GM19438 (cell line): ENCODE results near the gene PLCB1.
"Not testable (repeated sequence)": the region's sequence is repeated elsewhere in the genome, so short reads cannot be mapped to it uniquely, and the experiment has no call there.

Experiments
- ATAC-seq: cut with Tn5 transposase; IDR thresholded peaks from one replicate; pipeline ENCODE4 v1.9.1; 2021; ENCODE audit warnings: low read depth; ENCODE audit not compliant: unreplicated experiment

The PLCB1 gene

GRCh38 chr20:8131598-8132483 is at the start of gene PLCB1:
PLCB1 (plus strand) TSS chr20:8132266; CDS start chr20:8132652, 386 bp downstream.
- peak; percentile 85 for ATAC-seq

DNA sequence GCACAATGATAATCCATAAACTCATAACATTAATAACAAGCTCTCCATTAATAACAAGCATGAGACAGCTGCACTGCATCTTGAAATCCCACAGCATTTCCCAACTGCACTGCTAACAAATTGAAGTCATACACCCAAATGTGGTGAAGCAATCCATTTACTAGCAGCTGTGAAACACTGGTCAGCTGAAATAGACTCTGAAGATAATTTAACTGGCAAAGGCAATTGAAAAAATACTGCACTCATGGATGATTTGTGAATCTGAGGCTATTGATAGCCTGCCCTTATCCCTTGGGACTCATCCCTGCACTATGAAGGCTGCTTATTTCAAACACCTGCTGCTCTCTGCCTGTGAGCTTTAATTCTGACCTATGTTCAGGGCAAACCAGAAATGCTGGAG is 49.1 kb upstream of the PLCB1 start:
- no peak for ATAC-seq

DNA sequence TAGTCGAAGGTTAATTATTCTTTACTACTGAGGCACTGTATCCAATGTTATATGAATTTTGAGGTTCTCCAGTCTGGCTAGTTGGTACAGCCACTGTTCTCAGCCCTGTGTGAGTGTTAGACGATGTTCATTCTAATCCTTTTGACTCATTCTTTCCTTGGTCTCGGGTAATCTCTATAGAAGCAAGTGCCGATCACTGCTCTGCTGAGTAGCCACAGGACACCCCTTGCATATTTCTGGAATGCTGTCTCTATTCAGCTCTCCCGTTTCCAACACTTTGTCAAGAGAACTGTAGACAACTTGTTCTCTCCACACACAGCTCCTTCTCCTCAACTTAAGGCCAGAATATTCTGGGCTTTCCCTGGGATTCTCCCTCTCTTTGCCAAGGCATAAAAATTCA is 42.4 kb upstream of the PLCB1 start:
- ATAC-seq = no peak

GRCh38 chr20:8094415-8094818 is 37.6 kb upstream of the PLCB1 start:
- no peak for ATAC-seq

DNA sequence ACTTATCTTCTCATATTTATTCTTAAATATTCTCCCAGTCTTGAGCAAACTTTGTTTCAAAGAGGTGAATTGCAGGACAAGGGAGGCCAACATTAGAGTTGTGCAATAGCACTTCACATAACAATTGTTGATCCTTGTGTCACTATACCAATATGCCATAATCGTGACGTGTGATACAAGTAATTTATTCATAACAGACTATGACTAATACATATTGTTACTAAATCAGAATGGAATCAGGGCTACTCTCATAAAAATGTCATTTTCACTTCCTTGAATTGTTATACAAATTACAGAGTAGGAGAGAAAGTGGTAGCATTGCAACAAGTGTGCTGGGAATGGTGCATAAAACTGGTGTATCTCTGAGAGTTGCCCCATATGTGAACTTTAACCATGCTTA is 37.2 kb upstream of the PLCB1 start:
- no peak for ATAC-seq

DNA sequence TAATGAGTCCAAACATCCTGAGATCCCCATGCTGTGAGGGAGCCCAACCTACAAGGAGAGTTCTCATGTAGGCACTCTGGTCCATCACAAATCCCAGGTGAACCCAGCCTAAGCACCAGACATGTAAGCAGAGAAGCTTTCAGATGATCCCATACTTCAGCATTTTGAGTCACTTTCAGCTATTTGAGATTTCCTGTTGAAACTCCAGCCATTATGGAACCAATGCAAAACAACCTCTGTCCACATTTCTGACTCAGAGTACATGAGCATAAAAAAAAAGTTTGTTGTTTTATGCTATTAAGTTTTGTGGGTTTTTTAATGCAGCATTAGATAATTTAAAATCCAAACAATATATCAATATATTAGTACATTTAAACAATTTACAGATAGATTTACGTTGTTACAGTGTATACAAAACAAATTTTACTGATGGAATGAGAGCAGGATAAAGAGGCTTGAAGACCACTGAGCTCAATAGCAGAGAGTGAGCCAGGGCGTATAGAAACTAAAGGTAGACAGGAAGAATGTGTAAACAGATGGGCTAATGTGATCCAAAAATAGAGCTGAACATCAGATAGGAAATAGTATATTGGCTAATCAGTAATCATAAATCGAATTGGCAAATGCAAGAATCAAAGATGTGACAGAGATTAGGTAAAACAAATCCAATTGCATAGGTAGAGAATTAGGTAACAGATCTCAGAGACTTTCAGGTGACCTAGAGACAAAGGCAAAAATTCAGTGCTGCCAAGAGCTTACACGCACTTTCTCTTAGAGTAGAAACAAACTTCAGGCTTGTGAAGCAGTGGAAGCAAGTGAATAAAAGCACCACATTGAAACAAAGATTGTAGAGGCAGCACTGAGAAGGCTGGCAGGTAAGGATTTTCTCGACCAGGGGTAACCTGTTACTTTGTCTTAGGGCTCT is 36.2 kb upstream of the PLCB1 start:
- ATAC-seq = no peak

- no peak for ATAC-seq
These were observed 34.8 kb upstream of the PLCB1 start for GRCh38 chr20:8097307-8097706.

GRCh38 chr20:8104252-8104651 is 27.8 kb upstream of the PLCB1 start:
- ATAC-seq = no peak

DNA sequence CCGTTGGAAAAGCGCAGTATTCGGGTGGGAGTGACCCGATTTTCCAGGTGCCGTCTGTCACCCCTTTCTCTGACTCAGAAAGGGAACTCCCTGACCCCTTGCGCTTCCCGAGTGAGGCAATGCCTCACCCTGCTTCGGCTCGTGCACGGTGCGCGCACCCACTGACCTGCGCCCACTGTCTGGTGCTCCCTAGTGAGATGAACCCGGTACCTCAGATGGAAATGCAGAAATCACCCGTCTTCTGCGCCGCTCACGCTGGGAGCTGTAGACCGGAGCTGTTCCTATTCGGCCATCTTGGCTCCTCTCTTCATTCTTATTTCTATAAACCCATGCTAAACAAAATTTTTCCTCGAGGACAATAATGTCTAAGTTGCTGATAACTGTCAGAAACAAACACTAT is 17.5 kb upstream of the PLCB1 start:
- not testable (repeated sequence) for ATAC-seq

- ATAC-seq = no peak
These were observed 16.6 kb upstream of the PLCB1 start for GRCh38 chr20:8115436-8115835.

DNA sequence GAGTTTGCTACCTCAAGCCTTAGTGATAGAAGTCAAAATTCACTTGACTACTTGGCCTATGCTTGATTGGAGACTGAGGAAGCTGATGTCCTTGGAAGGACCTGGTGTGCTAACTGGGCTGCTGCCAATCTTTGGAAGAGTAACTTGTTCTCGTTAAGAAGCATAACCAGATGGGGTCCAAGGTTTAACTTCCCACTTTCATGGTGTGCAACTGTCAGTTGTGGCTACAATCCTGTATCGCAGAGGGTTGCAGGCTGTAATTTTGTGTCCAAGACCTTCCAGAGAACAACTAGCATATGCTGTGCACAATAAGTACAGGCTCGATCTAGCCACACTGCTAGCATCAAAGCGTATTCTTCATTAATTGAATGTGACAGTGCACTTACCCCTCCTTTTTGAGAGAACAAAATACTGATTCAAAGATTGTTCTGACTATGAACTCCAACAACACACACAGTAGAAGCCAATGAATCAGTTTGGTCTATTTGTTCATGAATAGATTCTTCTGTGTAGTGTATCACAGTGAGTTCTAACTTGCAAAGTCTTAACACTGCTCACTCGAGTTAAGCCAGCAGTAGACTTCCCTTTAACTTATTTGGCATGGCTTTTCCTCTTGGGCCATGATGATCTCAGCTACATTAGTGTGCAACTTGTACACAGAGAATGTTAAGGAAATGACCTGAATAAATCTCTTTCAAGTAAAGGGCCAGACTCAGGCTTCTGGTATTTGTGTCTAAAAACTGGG is 15.8 kb upstream of the PLCB1 start:
- no peak for ATAC-seq

GRCh38 chr20:8117636-8118035 is 14.4 kb upstream of the PLCB1 start:
- no peak for ATAC-seq

DNA sequence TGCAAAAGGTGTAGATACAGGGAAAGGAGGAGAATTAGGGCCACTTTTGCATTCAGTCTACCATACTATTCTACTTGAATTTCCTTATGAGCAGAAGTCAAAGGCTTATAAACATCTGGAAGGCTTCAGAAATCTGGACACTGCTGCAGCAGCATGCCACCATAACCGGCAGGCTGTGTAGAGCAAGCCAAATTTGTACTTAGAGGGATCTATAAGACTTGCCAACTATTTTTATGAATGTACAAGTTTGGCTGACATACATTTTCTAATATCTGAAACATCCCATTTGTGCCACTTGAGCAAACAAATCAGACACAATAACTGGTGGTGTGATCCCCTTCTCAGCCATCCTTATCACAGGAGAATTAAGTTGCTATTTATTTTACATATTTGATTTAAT is 14.0 kb upstream of the PLCB1 start:
- no peak for ATAC-seq

GRCh38 chr20:8118760-8119159 is 13.3 kb upstream of the PLCB1 start:
- no peak for ATAC-seq

GRCh38 chr20:8121666-8122065 is 10.4 kb upstream of the PLCB1 start:
- no peak for ATAC-seq

DNA sequence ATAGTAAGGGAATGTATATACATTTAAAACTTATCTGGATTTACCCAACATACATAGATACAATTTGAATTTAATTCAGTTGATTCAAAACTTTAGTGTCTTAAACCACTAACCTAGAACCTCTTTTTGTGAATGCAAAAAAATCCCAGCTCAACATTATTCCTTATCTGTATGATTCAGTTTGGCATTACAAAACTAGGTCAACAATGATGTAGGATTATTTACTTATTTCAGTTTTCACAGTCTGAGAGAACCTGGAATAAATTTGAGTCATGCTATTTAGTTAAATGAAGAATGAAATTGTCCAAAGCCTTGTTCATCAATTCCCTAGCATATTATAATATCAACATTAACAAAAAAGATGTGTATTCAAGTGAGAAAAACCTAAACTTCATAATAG is 7.4 kb upstream of the PLCB1 start:
- ATAC-seq = no peak

DNA sequence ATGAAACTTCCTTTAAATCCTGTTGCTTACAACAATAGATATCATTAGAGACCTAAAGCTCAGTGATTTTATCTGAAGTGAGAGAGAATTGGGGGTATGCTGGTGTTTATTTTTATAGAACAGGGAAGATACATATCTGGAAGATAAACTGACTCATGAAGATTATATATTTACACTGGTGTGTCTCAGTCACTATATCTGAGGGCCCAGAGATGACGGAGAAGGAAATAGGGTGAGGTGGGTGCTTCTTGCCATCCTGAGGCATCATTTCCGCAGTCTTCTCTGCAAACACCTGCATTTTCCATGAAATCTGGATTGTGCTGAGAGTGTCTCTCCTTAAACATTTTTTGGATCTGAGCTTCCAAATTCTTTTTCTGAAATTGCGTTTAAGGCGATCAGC is 5.9 kb upstream of the PLCB1 start:
- no peak for ATAC-seq

- no peak for ATAC-seq
These were observed 5.2 kb upstream of the PLCB1 start for GRCh38 chr20:8126841-8127378.

- peak; percentile 52 for ATAC-seq
These were observed 4.4 kb upstream of the PLCB1 start for GRCh38 chr20:8127553-8128255.
